Esophagus squamous epithelium (tissue), 5 donors: ENCODE data around the gene TRIM37. TPM values are rescaled to one million over a fixed set of nuclear protein-coding genes. Genes with fewer than 3 reads are reported as not detected.

Experiments
- DNase-seq: peaks from one replicate; lab custom pipeline; 2025; lab: John Stamatoyannopoulos, UW
- H3K27ac ChIP-seq, 4 donors: fragments of 200-600 bp; sonication (generic); one replicate each; pipeline ENCODE4 v1.5.1; 2016 to 2019; ENCODE audit warnings: mild to moderate bottlenecking in 1 of 4
- H3K27me3 ChIP-seq, 4 donors: fragments of 200-600 bp; sonication (generic); 1 replicate in 3 of 4; 2 replicates in 1 of 4; pipeline versions ENCODE4 v1.5.1 to v1.6.0; 2017 to 2021; ENCODE audit warnings: antibody characterized with exemption in 1 of 4
- H3K36me3 ChIP-seq, 3 donors: fragments of 200-600 bp; sonication (generic); one replicate each; pipeline ENCODE4 v1.5.1; 2016 to 2019
- H3K4me1 ChIP-seq, 3 donors: fragments of 200-600 bp; sonication (generic); one replicate each; pipeline ENCODE4 v1.5.1; 2017 to 2019
- H3K4me3 ChIP-seq, 4 donors: fragments of 200-600 bp; sonication (generic); 1 replicate in 3 of 4; 2 replicates in 1 of 4; pipeline ENCODE4 v1.5.1; 2016 to 2019; ENCODE audit warnings: mild to moderate bottlenecking in 2 of 4, moderate library complexity in 1 of 4
- H3K9me3 ChIP-seq, 3 donors: fragments of 200-600 bp; sonication (generic); one replicate each; pipeline ENCODE4 v1.5.1; 2016 to 2019
- POLR2A ChIP-seq, 4 donors: fragments of 450-650 bp; IDR thresholded peaks; one replicate each; pipeline ENCODE4 v1.6.1; 2017; ENCODE audit warnings: antibody characterized with exemption in 4 of 4, mild to moderate bottlenecking in 4 of 4, moderate library complexity in 3 of 4
- WGBS, 2 donors: methylation state at CpG; one replicate each; pipeline ENCODE4 v1.1.5; 2018; 5-methylcytosine and 5-hydroxymethylcytosine counted together
- intact Hi-C: fragments of 100-400 bp; cut with DNase I; formaldehyde crosslinking; loops from one replicate; pipeline ENCODE4 v1.15.0; 2022
- total RNA-seq, 4 donors: library from RNA; depleted of rRNA; stranded (reverse); fragments of >200 nt; gene quantifications; one replicate each; pipeline ENCODE4 v1.1.0, GENCODE V29; 2016
- TF ChIP-seq, protein P1 (sequence below), 6 experiments: fragments of 450-650 bp in 4 of 6; fragments of 200-600 bp in 2 of 6; sonication (generic) in 2 of 6; IDR thresholded peaks; one replicate each; pipeline ENCODE4 v1.5.1; 2016 to 2019; ENCODE audit warnings: antibody characterized with exemption in 6 of 6, mild to moderate bottlenecking in 4 of 6, moderate library complexity in 4 of 6
- donor health status: DM: yes; HTN: yes; CAD: no.

TRIM37 gene
- total RNA-seq, 4 donors from 2014 or later: 6.6 to 19.5 (median 17.1) TPM

- intact Hi-C loops: no loop called here
- Histone ChIP-seq H3K4me1 (no peaks in the 10 kb centered on the region), H3K27ac (no peak overlapping the region), H3K27me3 (no peaks in the 10 kb centered on the region), H3K4me3 (no peak overlapping the region), H3K9me3 (no peaks in the 10 kb centered on the region), H3K36me3 (peaks cover 0 to 13% (median 0%) of the 10 kb centered on the region in 3 donors)
- TF ChIP-seq, protein P1, sequence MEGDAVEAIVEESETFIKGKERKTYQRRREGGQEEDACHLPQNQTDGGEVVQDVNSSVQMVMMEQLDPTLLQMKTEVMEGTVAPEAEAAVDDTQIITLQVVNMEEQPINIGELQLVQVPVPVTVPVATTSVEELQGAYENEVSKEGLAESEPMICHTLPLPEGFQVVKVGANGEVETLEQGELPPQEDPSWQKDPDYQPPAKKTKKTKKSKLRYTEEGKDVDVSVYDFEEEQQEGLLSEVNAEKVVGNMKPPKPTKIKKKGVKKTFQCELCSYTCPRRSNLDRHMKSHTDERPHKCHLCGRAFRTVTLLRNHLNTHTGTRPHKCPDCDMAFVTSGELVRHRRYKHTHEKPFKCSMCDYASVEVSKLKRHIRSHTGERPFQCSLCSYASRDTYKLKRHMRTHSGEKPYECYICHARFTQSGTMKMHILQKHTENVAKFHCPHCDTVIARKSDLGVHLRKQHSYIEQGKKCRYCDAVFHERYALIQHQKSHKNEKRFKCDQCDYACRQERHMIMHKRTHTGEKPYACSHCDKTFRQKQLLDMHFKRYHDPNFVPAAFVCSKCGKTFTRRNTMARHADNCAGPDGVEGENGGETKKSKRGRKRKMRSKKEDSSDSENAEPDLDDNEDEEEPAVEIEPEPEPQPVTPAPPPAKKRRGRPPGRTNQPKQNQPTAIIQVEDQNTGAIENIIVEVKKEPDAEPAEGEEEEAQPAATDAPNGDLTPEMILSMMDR (IDR thresholded peaks at IDR 0.05): no peak
- TF ChIP-seq POLR2A (IDR thresholded peaks at IDR 0.05): no peak
- WGBS, 2 donors: 70 to 79% methylated on average over 4 of the region's 4 CpGs
- DNase-seq: no peak
Observed at GRCh38 chr17:58991718-58992331, 114.9 kb downstream of the TRIM37 start.

DNA sequence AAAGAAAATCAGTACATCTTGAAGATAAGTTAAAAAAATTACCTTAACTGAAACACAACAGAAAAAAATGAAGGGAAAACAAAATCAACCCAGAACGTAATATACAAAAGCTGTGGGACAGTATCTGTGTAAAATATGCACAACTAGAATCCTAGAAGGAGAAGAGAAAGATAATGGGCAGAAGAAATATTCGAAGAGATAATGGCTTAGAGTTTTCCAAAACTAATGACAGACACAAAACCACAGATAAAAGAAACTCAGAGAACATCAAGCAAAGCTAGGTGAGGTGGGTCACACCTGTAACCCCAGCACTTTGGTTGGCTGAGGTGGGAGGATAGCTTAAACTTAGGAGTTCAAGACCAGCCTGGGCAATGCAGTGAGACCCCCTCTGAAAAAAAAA lies 117.1 kb downstream of the TRIM37 start:
- Histone ChIP-seq H3K27me3 (no peaks in the 10 kb centered on the region), H3K27ac (no peak overlapping the region), H3K36me3 (no peaks in the 10 kb centered on the region), H3K9me3 (no peaks in the 10 kb centered on the region), H3K4me1 (no peaks in the 10 kb centered on the region), H3K4me3 (no peak overlapping the region)
- 38 to 39% methylated on average over 2 of the region's 2 CpGs for WGBS, 2 donors
- intact Hi-C loops: no loop called here
- TF ChIP-seq POLR2A (IDR thresholded peaks at IDR 0.05): no peak
- TF ChIP-seq, protein P1 (IDR thresholded peaks at IDR 0.05): no peak
- DNase-seq: no peak

- H3K9me3 ChIP-seq: no peaks in the 10 kb centered on the region
- intact Hi-C loops: no loop called here
- H3K27me3 ChIP-seq: no peaks in the 10 kb centered on the region
- no peak overlapping the region for H3K27ac ChIP-seq
- WGBS, 2 donors: 86 to 96% methylated on average over 4 to 6 of the region's 6 CpGs
- no peaks in the 10 kb centered on the region for H3K4me1 ChIP-seq
- no peak overlapping the region for H3K4me3 ChIP-seq
- no peaks in the 10 kb centered on the region for H3K36me3 ChIP-seq
- no peak for DNase-seq
- no peak for TF ChIP-seq POLR2A (IDR thresholded peaks at IDR 0.05)
- TF ChIP-seq, protein P1 (IDR thresholded peaks at IDR 0.05): no peak
Observed at GRCh38 chr17:58985971-58986370, 120.7 kb downstream of the TRIM37 start.

DNA sequence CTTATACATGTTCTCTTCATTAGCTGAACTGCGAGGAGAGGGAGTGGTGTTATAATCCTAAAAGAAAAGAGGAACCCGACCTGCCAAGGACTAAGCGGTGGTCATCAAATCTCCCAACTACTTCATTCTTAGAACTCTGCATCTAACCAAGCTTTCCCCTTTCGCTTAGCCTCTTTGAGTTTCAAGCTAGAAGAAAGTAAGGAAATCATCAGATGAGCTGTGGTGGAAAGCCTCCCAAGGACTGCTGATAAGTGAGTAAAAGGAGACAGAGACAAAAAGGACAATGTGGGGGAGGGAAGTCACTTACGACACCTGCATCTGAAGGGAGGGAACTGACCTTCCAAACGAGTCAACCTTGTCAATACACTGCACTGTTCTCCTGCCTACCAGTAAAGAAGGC lies 121.3 kb downstream of the TRIM37 start:
- Histone ChIP-seq H3K4me1 (no peaks in the 10 kb centered on the region), H3K9me3 (no peaks in the 10 kb centered on the region), H3K4me3 (no peak overlapping the region), H3K27me3 (no peaks in the 10 kb centered on the region), H3K27ac (no peak overlapping the region), H3K36me3 (no peaks in the 10 kb centered on the region)
- intact Hi-C loops: no loop called here
- 75 to 82% methylated on average over 6 of the region's 6 CpGs for WGBS, 2 donors
- DNase-seq: no peak
- no peak for TF ChIP-seq POLR2A (IDR thresholded peaks at IDR 0.05)
- TF ChIP-seq, protein P1 (IDR thresholded peaks at IDR 0.05): no peak

DNA sequence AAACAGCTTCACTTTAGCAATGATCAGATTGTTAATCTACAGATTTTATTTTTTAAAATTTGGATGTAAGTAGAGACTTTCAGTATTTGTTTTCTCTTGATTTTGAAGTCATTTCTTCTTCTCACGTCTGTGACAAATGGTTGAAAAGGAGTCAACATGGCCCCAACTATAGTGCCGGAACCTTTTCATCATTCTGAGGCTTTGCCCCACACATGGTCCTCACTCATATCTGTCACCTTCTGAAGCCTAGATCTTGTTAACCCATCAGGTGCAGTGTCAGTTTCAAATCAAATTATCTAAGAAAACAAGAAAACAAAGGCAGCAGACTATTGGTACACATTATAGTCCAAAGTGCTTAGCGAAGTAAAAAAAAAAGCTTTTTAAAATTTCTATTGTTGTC lies 124.1 kb downstream of the TRIM37 start:
- no peaks in the 10 kb centered on the region for H3K27me3 ChIP-seq
- WGBS, 2 donors: 88 to 90% methylated on average over 3 of the region's 3 CpGs
- H3K4me1 ChIP-seq: no peaks in the 10 kb centered on the region
- DNase-seq: no peak
- no peaks in the 10 kb centered on the region for H3K9me3 ChIP-seq
- no peak overlapping the region for H3K27ac ChIP-seq
- TF ChIP-seq POLR2A (IDR thresholded peaks at IDR 0.05): no peak
- TF ChIP-seq, protein P1 (IDR thresholded peaks at IDR 0.05): no peak
- H3K4me3 ChIP-seq: no peak overlapping the region
- intact Hi-C loops: no loop called here
- no peaks in the 10 kb centered on the region for H3K36me3 ChIP-seq
